Measurements from ENCODE around the gene ZDHHC11B.
"Not testable (repeated sequence)": the region's sequence is repeated elsewhere in the genome, so short reads cannot be mapped to it uniquely, and the experiment has no call there.

The ZDHHC11B gene

DNA sequence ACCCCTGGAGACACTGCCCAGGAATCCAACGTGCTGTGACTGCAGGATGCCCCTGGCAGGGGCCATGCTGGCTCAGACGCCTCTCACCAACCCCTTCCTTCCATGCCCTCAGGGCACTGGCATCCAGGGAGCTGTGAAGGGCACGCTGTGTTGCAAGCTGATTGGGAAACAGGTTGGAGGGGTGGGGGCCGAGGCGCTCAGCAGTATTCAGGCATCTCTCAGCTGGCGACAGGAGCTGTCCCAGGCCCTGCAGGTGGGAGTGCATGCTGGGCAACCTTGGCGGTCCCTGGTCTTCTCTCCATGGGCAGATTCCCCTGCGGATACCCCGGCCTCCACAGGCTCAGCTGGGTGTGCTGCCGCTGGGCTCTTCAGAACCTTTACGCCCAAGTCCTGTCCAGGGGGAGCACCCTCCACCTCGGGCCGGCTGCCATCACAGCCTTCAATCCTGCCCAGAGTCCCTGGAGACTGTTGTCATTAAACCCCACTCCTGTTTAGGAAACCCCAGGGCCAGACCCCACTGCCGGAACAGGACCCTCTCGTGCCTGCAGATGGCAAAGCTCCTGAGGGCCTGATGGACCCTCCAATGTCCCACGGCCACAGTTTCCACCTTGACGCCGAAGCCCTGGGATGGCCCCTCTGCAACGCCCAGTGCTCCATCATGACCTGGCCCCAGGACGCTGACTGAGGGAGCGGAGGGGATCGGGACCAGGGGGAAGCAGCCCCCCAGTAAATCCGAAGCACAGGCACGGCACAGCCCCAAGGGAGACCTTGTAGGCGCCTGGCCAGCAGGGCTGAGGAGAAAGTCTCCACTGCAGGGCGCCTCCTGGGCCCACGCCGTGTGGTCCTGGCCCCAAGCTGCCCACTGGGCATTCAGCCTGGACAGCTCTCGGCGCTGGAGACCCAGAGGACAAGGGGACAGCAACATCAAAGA, 100.7 kb downstream of the ZDHHC11B start:
- no peak for DNase-seq
- TF ChIP-seq GATA1 (IDR thresholded peaks at IDR 0.05; ENCODE audit: low read depth, low read length) (no peak), POLR2A (IDR thresholded peaks at IDR 0.05; ENCODE audit: low read length) (no peak)

DNA sequence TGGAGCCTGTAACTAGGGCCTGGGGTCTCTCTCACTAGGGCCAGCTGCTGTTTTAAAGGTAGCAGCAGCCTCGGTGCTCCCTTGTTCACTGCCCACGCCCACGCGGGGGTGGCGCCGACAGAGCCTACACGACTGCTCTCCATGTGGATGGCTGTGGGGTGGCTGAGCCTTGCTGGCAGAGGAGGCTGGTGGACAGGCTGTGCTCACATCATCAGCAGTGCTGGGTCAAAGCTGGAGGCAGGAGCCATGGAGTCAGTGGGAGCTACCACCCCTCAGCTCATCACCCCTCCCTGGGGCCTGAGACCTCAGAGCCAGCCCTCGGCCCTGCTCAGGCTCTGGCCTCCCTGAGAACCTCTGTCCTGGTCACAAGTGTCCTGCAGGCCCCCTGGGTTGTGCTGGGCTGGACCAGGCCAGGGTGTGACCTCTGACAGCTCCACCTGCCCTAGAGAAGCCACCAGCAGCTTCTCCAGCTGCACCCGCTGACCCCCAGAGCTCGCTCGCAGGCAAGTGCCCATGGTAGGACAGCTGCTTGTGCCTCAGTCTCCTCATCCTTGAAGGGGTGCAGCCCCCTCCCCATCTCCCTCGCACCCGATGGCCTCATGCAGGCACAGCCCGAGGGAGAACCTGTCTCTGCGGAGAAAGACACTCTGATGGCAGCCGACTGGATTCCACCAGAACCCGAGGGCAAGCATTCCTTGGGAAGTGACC, 101.7 kb downstream of the ZDHHC11B start:
- DNase-seq: not testable (repeated sequence)

DNA sequence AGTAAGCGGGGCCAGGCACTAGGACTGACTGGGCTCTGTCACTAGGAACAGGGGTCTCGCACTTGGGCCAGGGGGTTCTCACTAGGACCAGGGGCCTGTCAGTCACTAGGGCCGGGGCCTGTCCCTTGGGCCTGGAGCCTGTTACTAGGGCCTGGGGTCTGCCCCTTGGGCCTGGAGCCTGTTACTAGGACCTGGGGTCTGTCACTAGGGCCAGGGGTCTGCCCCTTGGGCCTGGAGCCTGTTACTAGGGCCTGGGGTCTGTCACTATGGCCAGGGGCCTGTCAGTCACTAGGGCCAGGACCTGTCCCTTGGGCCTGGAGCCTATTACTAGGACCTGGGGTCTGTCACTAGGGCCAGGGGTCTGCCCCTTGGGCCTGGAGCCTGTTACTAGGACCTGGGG, 102.3 kb downstream of the ZDHHC11B start:
- DNase-seq: not testable (repeated sequence)

DNA sequence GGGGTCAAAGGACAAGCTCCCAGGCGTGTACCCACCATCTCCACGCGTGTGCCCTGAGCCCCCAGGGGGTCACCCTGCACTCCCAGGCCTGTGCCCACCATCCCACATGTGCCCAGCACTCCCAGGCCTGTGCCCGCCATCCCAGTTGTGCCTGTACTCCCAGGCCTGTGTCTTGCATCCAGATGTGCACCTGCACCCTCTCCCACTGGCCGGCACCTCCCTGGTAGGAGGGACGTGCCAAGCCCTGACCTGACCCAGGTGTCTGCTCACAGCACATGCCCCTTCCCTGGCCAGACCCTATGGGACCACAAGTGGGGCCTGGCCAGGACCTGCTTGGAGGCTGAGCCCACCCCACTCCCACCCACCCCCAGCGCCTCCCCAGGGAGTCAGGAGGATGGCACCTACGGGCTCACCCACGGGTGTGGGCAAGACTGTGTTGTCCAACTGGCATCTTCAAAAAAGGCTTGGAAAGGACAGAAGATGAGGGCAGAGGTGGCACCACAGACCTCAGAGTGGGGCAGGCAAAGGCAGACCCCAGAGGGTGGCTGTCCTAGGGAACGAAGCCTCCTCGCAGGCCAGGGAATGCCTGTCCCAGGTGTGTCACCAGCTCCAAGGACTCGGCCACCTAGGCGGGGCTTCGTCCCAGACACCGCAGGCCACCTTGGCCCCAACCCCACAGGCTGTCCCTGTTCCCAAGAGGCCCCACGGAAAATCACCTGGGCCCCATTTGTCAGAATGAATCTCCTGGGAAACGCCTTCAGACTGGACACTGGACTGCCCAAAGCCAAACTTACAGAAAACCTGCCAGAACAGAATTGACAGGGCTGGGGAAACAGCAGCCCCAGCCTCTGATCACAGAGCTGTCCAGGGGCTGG, 103.0 kb downstream of the ZDHHC11B start:
- not testable (repeated sequence) for DNase-seq

DNA sequence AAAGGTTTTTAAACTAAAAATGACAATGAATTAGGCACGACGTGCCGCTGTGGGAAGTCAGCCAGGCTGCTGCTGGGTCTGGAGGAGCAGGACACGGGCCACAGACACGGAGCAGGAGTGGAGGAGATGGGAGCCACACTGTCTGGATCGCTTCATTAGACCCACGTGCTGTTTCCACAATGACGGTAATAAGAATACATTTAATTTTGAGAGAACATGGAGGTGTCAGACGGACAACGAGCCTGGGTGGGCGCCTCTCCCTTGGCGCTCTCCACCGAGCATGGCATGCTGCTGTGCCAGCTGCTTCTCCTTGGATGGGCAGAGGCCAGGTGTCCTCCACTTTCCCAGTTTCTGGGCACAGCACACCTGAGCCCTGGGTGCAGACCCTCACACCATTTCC, 103.7 kb downstream of the ZDHHC11B start:
- not testable (repeated sequence) for DNase-seq

DNA sequence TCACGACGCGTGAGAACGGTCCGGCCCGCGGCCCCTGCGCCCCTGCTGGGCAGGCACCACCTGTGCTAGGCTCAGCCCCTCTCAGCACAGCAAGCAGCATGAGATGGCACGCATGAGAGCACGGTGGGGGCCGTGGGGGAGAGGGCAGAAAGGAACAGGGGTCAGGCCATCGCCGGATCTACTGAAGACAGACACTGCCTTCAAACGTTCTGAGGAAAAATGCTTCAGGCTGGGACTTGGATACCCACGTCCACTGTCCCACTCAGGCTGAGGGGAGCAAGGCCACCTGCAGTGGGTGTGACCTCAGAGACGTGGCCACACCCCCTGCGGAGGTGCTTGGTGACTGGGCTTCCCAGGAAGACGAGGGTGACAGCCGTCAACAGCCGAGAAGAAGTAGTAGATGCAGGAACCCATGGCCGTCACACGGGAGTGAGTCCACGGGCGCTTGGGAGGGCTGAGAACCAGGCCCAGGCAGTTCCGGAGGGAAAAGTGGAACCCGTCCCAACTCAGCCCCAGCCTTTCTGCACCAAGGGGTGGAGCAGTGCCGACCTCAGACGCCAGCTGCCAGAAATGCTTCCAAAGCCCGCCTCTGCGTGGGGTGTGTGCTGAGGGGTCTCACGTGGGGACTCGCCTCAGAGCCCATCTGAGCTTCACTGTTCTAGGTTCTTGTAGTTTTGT, 104.3 kb downstream of the ZDHHC11B start:
- DNase-seq: not testable (repeated sequence)

DNA sequence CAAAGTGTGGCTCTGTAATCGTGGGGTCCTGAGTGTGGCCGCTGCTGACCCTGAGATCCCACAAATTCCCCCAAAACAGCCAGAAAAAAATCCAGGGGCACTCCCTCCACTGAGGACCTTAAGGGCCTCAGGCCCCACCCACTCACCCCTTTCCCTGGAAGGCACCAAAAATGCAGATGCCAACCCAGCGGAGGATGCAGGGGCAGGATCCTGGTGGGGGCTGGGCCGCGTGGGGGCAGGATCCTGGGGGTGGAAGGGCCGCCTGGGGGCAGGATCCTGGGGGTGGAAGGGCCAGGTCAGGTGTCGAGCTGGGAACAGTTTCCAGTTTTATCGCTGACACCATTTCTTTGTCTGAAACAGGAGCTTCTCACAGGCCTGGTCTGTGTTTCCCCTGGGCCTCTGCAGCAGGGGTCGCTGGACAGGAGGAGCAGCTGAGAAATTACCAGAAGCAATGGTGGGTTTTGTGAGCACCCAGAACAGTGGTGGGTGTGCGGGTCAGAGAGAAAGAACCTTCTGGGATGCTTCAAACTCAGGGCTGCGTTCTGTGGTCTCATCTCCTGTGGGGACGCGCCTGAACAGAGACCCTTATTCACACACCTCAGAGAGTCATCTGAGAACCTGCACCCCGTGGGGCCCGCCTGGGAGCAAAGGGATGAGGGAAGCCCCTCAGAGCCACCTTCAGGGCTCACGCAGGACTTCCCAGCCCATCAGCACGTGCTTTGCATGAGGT, 105.2 kb downstream of the ZDHHC11B start:
- DNase-seq: not testable (repeated sequence)

DNA sequence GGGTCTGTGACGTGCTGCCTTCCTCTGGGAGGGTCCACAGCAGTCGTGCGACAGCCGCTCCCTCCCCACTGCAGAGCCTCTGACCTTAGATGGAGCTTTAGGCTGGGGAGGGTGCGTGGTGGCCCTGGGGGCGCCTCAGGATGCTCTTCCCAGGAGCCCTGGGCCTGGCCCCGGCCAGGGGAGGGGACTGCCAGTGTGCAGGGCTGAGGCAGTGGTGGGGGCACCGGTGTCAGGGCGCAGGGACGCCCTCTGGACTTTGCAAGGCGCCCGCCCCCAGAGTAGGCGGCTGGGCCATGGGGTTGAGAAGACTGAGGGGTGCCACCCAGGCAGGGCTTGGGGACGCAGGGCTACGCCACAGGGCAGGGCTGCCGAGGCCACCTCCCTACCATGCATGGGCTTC, 106.0 kb downstream of the ZDHHC11B start:
- DNase-seq: not testable (repeated sequence)

DNA sequence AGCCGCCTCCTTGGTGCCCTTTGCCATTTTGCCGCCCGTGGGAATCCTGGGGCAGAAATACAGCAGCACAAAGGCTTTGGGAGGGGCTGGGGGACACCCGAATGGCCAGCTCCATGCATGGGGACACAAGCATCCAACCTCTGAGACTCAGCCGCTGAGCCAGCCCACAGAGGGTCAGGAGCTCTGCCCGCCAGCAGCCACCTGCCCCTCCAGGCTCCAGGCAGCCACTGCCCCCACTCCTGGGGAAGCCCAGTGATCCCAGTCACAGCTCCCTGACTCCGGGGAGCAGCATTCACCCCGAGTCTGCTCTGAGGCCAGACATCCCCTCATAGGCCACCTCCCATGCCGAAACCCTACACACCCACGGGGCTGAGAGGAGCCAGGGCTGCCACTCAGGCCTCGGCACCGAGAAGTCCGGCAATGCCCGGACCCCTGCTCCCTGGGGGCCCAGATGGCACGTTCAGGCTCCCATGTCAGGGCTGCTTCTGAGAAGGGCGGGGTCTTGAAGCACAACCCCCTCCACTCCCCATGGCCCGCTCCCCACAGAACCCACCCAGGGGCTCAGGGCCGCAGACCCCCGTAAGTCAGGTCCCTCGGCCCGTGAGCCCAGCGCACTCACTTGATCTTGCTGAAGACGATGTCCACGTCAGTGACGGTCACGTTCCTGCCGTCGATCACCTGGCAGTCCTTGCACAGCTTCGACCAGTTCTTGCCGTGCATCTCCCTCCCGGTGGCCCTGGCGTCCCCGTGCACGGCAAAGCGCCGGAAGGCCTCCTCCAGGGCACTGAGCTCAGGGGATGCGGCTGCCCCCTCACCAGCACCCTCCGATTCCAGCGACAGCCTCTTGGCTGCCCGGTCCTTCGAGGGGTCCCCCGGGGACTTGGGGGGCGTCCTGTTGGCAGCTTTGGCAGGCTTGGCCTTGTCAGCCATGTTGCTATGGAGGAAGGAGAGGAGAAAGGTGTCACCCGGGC, 107.1 kb downstream of the ZDHHC11B start:
- TF ChIP-seq POLR2A (IDR thresholded peaks at IDR 0.05; ENCODE audit: low read length) (no peak), GATA1 (IDR thresholded peaks at IDR 0.05; ENCODE audit: low read depth, low read length) (no peak)
- no peak for DNase-seq

DNA sequence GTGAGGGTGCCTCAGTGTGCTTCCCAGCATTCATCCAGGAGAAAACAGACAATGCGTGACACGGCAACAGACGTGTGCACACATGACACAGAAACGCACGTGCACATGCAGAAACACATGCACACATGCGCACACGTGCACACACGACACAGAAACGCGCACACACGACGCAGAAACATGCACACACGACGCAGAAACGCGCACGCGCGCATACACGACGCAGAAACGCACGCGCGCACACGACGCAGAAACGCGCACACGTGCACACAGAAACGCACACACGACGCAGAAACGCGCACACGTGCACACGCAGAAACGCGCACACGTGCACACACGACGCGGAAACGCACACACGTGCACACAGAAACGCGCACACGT, 107.8 kb downstream of the ZDHHC11B start:
- TF ChIP-seq POLR2A (IDR thresholded peaks at IDR 0.05; ENCODE audit: low read length) (no peak), GATA1 (IDR thresholded peaks at IDR 0.05; ENCODE audit: low read depth, low read length) (no peak)
- no peak for DNase-seq

DNA sequence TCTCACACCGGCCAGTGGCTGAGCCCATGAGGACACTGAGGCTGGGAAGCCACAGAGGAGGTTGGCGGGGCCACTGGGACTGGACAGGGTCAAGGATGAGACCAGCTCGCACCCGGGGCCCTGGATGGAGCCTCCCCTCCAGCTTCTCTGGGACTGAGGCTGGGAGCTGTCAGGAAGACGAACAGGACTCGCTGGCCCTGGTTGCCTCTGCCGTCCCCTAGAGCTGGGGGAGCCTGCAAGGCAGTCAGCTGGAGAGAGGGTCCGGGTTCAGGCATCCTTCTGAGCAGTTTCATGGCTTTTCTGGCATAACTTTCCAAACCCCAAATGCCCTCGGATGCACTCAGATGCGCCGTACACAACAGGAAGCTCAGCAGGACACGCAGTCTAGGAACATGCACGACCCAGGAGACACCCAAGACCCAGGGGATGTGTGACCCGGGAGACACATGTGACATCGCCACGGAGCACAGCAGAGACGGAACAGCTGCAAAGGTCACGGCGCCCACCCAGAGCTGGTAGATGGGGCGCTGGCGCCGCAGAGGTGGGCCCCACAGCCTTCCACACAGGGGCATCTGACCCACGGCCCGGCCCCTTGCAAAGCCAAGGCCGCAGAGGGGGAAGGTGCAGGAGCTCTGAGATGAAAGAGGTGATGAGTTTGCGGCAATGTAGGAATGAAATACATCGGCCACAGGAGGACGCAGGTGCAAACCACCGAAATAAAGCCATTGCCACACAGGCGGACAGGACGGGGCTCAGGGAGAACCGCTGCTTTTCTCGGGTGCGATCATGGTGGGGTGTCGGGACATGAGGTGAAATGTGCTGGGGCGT, 108.4 kb downstream of the ZDHHC11B start:
- DNase-seq: no peak
- no peak for TF ChIP-seq POLR2A (IDR thresholded peaks at IDR 0.05; ENCODE audit: low read length)
- no peak for TF ChIP-seq GATA1 (IDR thresholded peaks at IDR 0.05; ENCODE audit: low read depth, low read length)

Measured in erythroblast (primary cell).